DMS53 treated with DMSO at 0.1 percent for 48 hours (cell line): ENCODE results near the gene HTR6.

Experiments used
- DNase-seq: peaks from one replicate; lab custom pipeline; 2025; ENCODE audit not compliant: unreplicated experiment; lab: John Stamatoyannopoulos, UW

The HTR6 gene

DNA sequence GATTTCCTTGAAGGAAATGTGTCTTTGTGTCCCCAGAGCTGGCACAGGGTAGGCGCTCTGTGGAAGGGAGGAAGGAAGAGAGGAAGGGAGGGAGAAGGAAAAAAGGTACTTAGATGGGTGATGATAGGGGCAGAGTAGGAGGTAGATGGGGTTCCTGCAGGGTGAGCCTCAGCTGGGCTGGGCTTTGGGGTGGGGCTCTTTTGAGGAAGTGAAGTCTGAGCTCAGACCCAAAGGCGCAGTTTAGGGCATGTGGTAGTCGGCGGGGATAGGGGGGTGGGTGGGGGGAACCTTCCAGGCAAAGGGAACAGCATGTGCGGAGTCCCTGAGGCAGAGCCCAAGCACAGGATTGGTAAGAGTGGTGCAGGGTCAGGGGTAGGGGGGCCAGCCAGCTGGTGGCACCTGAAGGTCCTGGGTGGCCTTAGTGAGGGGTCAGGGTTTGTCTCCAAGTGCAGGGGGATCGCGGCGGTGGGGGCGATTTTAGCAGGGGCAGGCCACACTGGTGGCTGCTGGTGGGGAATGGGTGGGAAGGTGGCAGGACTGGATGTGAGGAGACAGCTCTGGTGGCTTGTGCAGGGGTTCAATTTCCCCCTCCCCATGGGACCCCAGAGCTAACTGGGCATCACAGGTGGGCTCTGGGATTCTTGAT lies 8.4 kb upstream of the HTR6 start:
- no peak for DNase-seq

GRCh38 chr1:19656780-19657466 lies 7.8 kb upstream of the HTR6 start:
- no peak for DNase-seq

DNA sequence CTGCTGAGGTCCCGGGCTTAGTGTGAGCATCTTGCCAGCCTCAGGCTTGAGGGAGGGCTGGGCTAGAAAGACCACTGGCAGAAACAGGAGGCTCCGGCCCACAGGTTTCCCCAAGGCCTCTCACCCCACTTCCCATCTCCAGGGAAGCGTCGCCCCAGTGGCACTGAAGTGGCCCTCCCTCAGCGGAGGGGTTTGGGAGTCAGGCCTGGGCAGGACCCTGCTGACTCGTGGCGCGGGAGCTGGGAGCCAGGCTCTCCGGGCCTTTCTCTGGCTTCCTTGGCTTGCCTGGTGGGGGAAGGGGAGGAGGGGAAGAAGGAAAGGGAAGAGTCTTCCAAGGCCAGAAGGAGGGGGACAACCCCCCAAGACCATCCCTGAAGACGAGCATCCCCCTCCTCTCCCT lies 7.2 kb upstream of the HTR6 start:
- no peak for DNase-seq

DNA sequence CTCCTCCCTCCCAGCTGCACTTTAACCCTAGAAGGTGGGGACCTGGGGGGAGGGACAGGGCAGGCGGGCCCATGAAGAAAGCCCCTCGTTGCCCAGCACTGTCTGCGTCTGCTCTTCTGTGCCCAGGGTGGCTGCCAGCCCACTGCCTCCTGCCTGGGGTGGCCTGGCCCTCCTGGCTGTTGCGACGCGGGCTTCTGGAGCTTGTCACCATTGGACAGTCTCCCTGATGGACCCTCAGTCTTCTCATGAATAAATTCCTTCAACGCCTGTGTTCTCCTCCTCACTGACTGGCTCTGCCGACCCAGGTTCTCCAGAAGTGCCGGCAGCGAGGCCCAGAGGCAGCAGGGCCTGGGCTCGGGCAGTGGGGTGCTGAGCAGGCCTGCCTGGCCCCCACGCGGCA lies 6.5 kb upstream of the HTR6 start:
- no peak for DNase-seq

- DNase-seq, result peak; percentile 47
These were observed 2.9 kb upstream of the HTR6 start for GRCh38 chr1:19661721-19662228.

DNA sequence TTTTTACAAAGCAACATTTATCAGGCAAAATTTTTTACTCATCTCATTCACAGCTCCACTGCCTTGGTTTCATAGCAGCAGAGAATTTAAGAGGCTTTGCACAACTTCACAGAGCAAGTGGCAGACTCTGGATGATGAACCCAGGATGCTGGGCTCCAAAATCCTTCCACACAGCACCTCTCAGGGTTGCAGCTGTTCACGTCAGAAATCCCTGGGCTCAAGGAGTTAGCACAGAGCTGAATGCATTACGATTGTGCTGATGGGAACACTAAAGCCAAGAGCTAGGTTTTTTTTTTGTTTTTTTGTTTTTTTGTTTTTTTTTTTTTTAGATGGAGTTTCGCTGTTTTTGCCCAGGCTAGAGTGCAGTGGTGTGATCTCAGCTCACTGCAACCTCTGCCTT lies 2.4 kb upstream of the HTR6 start:
- DNase-seq, result no peak

- DNase-seq, result no peak
These were observed 466 bp downstream of the HTR6 start for GRCh38 chr1:19665186-19665495.

DNA sequence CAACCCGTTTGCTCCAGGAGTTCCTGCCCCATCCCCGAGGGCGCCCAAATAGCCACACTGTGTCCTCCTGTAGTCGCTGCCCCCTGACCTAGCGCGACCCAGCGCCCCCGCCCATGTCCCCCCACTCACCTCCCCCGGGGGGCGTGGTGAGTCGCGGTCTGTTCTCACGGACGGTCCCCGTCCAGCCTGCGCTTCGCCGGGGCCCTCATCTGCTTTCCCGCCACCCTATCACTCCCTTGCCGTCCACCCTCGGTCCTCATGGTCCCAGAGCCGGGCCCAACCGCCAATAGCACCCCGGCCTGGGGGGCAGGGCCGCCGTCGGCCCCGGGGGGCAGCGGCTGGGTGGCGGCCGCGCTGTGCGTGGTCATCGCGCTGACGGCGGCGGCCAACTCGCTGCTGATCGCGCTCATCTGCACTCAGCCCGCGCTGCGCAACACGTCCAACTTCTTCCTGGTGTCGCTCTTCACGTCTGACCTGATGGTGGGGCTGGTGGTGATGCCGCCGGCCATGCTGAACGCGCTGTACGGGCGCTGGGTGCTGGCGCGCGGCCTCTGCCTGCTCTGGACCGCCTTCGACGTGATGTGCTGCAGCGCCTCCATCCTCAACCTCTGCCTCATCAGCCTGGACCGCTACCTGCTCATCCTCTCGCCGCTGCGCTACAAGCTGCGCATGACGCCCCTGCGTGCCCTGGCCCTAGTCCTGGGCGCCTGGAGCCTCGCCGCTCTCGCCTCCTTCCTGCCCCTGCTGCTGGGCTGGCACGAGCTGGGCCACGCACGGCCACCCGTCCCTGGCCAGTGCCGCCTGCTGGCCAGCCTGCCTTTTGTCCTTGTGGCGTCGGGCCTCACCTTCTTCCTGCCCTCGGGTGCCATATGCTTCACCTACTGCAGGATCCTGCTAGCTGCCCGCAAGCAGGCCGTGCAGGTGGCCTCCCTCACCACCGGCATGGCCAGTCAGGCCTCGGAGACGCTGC lies 1.1 kb downstream of the HTR6 start:
- DNase-seq, result no peak

DNA sequence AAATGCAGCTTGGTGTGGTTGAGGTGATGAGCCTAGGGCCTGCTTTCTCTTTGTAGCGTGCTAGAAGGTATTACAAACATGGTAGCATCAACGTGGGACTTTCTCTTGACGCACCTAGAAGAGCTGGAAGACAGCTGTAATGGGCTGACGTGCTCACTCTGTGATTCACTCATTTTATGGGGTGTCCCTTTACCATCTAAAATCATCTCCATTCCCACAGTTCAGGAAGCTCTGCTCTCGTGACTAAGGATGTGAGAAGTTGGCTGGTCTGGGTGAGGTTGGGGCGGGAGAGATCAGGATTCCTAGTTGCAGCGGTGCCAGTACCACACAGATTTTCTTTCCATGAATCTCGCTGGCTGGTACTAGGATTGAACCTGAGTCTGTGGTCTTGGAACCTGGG lies 4.2 kb downstream of the HTR6 start:
- no peak for DNase-seq

GRCh38 chr1:19670787-19671186 lies 6.1 kb downstream of the HTR6 start:
- DNase-seq, result no peak

- DNase-seq, result no peak
These were observed 7.6 kb downstream of the HTR6 start for GRCh38 chr1:19672237-19672636.

- no peak for DNase-seq
These were observed 11.1 kb downstream of the HTR6 start for GRCh38 chr1:19675797-19676196.

DNA sequence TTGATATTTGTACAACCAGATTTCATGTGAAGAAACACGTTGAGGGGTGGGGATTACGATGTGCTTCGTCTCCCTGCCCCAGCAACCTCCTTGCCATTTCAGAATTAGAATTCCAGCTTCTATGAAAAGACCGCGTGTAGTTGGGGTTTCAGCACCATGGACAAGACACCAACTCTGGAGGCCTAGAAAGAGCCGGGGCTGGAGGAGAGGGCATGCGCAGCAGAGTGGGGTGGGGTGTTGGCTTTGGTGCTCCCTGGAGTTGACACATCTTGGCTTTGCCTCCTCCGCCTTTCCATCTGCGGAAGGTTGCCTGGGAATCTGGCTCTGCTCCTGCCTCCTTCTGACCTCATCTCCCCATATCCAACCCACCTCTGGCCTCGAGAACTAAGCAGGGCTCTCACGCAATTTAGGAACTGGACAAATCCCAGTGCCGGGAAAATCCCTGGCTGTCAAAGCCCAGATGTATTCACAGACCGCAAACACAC lies 11.8 kb downstream of the HTR6 start:
- DNase-seq, result no peak

- no peak for DNase-seq
These were observed 13.8 kb downstream of the HTR6 start for GRCh38 chr1:19678493-19678892.

- DNase-seq, result no peak
These were observed 14.3 kb downstream of the HTR6 start for GRCh38 chr1:19678931-19679453.

- DNase-seq, result no peak
These were observed 15.0 kb downstream of the HTR6 start for GRCh38 chr1:19679691-19680090.

DNA sequence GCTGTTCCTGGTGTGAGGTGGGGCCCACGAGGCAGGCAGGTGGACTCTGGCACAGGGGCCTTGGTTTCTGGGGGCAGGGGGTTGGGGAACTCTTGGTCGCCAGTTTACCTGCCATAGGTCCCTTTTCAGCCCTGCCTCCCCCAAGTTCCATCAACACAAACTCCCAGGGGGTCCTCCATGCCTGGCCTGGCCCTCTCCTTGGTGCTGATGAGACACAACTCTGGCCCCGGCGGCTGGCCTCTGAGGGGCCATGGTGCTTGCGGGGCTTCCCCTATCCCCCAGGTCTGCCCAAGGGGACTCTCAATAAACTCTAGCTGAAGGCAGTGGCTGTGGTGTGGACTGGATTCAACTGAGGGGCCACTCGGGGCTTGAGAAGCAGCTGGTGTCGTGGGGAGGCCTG lies 16.0 kb downstream of the HTR6 start:
- no peak for DNase-seq

GRCh38 chr1:19682257-19682656 lies 17.6 kb downstream of the HTR6 start:
- DNase-seq, result no peak

DNA sequence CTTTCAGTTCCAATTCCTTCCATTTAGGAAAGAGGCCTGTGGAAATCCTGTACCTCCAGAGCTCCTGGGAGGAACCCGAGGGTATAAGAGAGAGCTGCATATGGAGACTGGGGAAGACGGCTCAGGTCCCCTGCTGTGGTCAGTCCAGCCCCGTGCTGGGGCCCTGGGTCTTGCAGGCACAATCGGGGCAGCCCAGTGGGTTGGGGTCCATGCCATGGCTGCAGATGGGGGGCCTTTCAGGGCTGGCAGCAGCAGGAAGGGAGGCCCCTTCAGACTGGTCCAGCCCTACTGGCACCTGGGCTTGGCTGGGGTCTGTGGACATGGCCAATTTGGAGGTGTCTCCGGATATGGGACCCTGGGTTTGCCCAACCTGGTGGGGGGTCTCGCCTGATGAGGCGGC lies 18.2 kb downstream of the HTR6 start:
- DNase-seq, result no peak

DNA sequence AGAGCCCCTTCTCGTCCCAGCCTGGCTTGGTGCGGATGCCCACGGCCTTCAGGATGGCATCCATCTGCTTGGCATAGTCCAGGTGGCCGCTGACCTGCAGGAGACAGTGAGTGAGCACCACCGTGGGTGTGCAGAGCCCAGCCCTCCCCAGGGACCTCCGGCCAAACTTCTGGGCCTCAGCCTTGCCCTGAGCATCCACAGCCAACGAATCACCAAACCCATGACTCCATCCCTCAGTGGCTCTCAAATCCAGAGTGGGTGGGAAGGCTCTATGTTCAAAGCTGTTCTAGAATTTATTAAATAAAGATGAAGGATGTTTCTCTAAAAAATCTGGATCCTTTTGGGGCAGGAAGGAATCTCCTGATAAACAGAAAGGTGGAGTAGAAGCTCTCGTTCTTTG lies 18.7 kb downstream of the HTR6 start:
- no peak for DNase-seq

GRCh38 chr1:19684677-19685076 lies 20.0 kb downstream of the HTR6 start:
- DNase-seq, result no peak
